ENCODE measurements around the gene PDGFC.

PDGFC gene

GRCh38 chr4:156972379-156973015 is 898 bp upstream of the PDGFC start:
- no peak for DNase-seq

- DNase-seq = no peak
Measured at GRCh38 chr4:156971165-156971675, 379 bp downstream of the PDGFC start.

- peak; percentile 50 for DNase-seq
Measured at GRCh38 chr4:156970501-156971164, 966 bp downstream of the PDGFC start.

- no peak for DNase-seq
Measured at GRCh38 chr4:156969911-156970310, 1.7 kb downstream of the PDGFC start.

GRCh38 chr4:156969101-156969500 is 2.5 kb downstream of the PDGFC start:
- DNase-seq = no peak

GRCh38 chr4:156968479-156968984 is 3.1 kb downstream of the PDGFC start:
- peak; percentile 42 for DNase-seq

GRCh38 chr4:156966836-156967235 is 4.8 kb downstream of the PDGFC start:
- no peak for DNase-seq

- no peak for DNase-seq
Measured at GRCh38 chr4:156963419-156963818, 8.2 kb downstream of the PDGFC start.

GRCh38 chr4:156962528-156962974 is 9.0 kb downstream of the PDGFC start:
- no peak for DNase-seq

GRCh38 chr4:156962058-156962358 is 9.6 kb downstream of the PDGFC start:
- DNase-seq = no peak

- DNase-seq = no peak
Measured at GRCh38 chr4:156961196-156962057, 10.2 kb downstream of the PDGFC start.

GRCh38 chr4:156959298-156959702 is 12.3 kb downstream of the PDGFC start:
- DNase-seq = no peak

- no peak for DNase-seq
Measured at GRCh38 chr4:156958276-156959074, 13.1 kb downstream of the PDGFC start.

- no peak for DNase-seq
Measured at GRCh38 chr4:156957556-156957955, 14.0 kb downstream of the PDGFC start.

GRCh38 chr4:156956826-156957368 is 14.7 kb downstream of the PDGFC start:
- no peak for DNase-seq

GRCh38 chr4:156956359-156956758 is 15.2 kb downstream of the PDGFC start:
- no peak for DNase-seq

- peak; percentile 74 for DNase-seq
Measured at GRCh38 chr4:156954587-156954986, 17.0 kb downstream of the PDGFC start.

GRCh38 chr4:156953951-156954350 is 17.6 kb downstream of the PDGFC start:
- no peak for DNase-seq

GRCh38 chr4:156953001-156953400 is 18.6 kb downstream of the PDGFC start:
- no peak for DNase-seq

GRCh38 chr4:156952078-156952759 is 19.4 kb downstream of the PDGFC start:
- no peak for DNase-seq

GRCh38 chr4:156950948-156951347 is 20.7 kb downstream of the PDGFC start:
- no peak for DNase-seq

GRCh38 chr4:156950090-156950489 is 21.5 kb downstream of the PDGFC start:
- DNase-seq = no peak
